C4-2B (cell line): Measurements from ENCODE around the gene NAA40.

ENCODE experiments used
- H3K27ac ChIP-seq: fragments of 450-650 bp; 2 replicates; pipeline ENCODE4 v1.5.1; 2017
- CTCF ChIP-seq: fragments of 450-650 bp; conservative IDR thresholded peaks from 2 replicates; pipeline ENCODE4 v1.5.1; 2017; ENCODE audit warnings: mild to moderate bottlenecking
- ZFX ChIP-seq: fragments of 450-650 bp; IDR thresholded peaks from 2 replicates; pipeline ENCODE4 v1.6.1; 2017

NAA40 gene

GRCh38 chr11:63913866-63914830, 24.7 kb upstream of the NAA40 start:
- H3K27ac ChIP-seq, result no peak overlapping the region
- TF ChIP-seq CTCF (no peak), ZFX (no peak)

GRCh38 chr11:63914896-63915691, 23.7 kb upstream of the NAA40 start:
- no peak for TF ChIP-seq ZFX
- no peak for TF ChIP-seq CTCF
- H3K27ac ChIP-seq, result no peak overlapping the region

GRCh38 chr11:63915961-63916836, 22.6 kb upstream of the NAA40 start:
- H3K27ac ChIP-seq, result no peak overlapping the region; the same call in 1 of the 2 replicates
- TF ChIP-seq CTCF, result no peak; the same call in 1 of the 2 replicates
- TF ChIP-seq ZFX, result no peak

DNA sequence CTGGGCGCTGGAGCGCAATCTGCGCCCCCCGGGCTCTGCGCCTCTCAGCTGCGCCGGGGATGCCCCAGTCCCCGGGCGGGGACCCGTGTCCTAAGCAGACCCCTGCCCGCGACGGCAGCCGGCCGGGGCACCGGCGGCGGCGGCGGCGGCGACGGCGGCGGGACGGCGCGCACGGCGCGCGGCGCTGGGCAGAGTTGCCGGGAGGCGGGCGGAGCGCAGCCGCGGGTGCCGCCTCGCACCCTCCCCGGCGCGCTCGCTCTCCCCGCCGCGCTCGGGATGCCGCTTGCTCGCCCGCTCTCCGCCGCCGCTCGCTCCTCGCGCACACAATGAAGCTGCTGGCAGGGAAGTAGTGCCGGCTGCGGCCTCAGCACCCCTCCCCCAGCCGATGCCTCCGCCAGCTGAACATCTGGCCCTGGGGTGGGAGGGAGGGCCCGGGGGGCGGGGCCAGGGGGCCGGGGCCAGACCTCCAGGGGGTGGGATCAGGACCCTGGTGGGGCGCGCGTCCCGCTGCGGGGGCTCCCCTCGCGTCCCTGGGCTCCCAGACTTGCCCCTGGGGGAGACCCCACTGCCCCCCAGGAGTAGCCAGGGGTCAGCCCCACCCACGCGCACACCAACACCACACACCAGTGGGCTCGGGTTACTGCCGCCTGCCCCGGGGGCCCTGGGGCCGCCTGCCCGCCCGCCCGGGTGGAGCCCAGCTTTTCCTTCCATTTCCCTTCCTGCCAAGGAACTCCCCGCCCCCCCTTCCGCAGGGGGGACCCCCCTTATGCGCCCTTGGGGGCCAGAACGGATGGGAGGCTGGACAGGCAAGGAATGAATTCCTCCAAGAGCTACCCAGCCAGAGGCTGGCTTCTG, 21.7 kb upstream of the NAA40 start, which contains the start of gene RCOR2:
TSS of gene RCOR2 (minus strand) at position 328 of the 855 bp plus-strand sequence. CDS start 708 bp downstream, outside the sequence.
- no peak within 1 kb of the TSS; the same call in 1 of the 2 replicates for H3K27ac ChIP-seq
- TF ChIP-seq ZFX (no peak), CTCF (no peak)

DNA sequence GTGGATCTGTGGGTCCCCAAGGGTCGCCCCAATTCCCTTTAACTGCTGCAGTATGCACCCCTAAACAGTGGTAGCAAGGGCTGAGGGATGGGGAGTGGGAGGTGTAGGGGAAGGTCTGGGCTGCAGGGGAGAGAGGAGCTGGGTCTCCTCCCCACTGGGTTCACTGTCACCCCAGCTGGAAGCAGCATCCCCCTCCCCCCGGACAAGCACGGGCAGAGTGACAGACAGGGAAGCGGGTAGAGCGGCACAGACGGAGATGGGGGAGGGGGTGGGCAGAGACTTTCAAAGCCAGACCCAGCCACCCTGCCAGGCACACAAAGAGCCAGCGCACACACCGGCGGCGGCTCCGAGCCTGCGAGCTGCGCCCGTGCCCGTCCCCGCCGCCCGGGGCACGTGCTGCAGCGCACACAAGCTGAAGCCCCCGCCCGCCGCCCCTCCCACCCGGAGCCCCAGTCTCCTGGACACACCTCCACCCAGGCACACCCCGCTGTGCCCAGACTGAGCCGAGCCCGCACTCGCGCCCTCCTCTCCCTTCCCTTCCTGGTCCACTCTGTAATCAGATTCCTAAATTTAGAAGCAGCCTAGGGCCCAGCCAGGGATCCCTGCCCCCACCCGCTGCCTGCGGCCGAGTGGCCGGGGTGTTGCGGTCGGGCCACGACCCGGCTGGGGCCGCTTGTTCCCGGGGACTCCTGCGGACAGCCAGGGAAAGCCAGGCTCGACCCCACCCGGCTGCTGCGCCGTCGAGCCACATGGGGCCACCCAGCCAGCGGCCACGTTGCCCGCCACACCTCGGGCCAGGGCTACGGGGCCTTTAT, 20.9 kb upstream of the NAA40 start:
- H3K27ac ChIP-seq, result no peak overlapping the region
- TF ChIP-seq ZFX (no peak), CTCF (no peak)
